ENCODE results near the gene TMEM101.
"Not testable (repeated sequence)": the region's sequence is repeated elsewhere in the genome, so short reads cannot be mapped to it uniquely, and the experiment has no call there.

DNA sequence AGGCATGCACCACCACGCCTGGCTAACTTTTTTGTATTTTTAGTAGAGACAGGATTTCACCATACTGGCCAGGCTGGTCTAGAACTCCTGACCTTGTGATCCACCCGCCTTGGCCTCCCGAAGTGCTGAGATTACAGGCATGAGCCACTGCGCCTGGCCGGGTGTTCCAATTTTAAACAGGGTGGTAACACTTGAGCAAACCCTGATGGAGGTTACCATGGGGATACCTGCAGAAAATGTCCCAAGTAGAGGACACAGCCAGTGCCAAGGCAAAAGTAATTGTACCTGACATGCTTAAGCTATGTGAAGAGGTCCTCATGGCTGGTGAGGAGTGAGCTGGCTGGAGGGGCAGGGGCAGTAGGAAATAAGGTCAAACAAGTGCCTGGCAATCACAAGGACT lies 17.6 kb downstream of the TMEM101 start:
- TF ChIP-seq CTCF (conservative IDR thresholded peaks at IDR 0.05); EZH2 (IDR thresholded peaks at IDR 0.05; ENCODE audit: low read depth): not testable (repeated sequence)

Data from PC-9 (cell line).